Measurements from ENCODE around the gene WIPF1.

The WIPF1 gene

GRCh38 chr2:174597345-174598047 lies at the start of gene WIPF1:
WIPF1 (minus strand) TSS chr2:174597804; CDS start chr2:174585573, 12,231 bp downstream.
- no peak for DNase-seq

GRCh38 chr2:174645296-174645695 lies 47.7 kb upstream of the WIPF1 start:
- DNase-seq, result no peak

GRCh38 chr2:174644406-174644805 lies 46.8 kb upstream of the WIPF1 start:
- no peak for DNase-seq

- no peak for DNase-seq
These were observed 45.8 kb upstream of the WIPF1 start for GRCh38 chr2:174643356-174643755.

- no peak for DNase-seq
These were observed 43.6 kb upstream of the WIPF1 start for GRCh38 chr2:174641168-174641567.

GRCh38 chr2:174636987-174637386 lies 39.4 kb upstream of the WIPF1 start:
- DNase-seq, result no peak

GRCh38 chr2:174635776-174636404 lies 38.3 kb upstream of the WIPF1 start:
- no peak for DNase-seq

GRCh38 chr2:174635015-174635593 lies 37.5 kb upstream of the WIPF1 start:
- no peak for DNase-seq

GRCh38 chr2:174634130-174635014 lies 36.8 kb upstream of the WIPF1 start:
- no peak for DNase-seq

- no peak for DNase-seq
These were observed 36.0 kb upstream of the WIPF1 start for GRCh38 chr2:174633623-174633930.

GRCh38 chr2:174632841-174633622 lies 35.4 kb upstream of the WIPF1 start:
- no peak for DNase-seq

- DNase-seq, result no peak
These were observed 33.7 kb upstream of the WIPF1 start for GRCh38 chr2:174631009-174631981.

- no peak for DNase-seq
These were observed 32.5 kb upstream of the WIPF1 start for GRCh38 chr2:174630107-174630506.

GRCh38 chr2:174629506-174629905 lies 31.9 kb upstream of the WIPF1 start:
- no peak for DNase-seq

GRCh38 chr2:174628528-174629169 lies 31.0 kb upstream of the WIPF1 start:
- DNase-seq, result no peak

- DNase-seq, result no peak
These were observed 29.6 kb upstream of the WIPF1 start for GRCh38 chr2:174627216-174627615.

GRCh38 chr2:174624895-174625430 lies 27.4 kb upstream of the WIPF1 start:
- DNase-seq, result no peak

GRCh38 chr2:174623690-174624089 lies 26.1 kb upstream of the WIPF1 start:
- DNase-seq, result no peak

- no peak for DNase-seq
These were observed 25.6 kb upstream of the WIPF1 start for GRCh38 chr2:174623106-174623637.

GRCh38 chr2:174621323-174621722 lies 23.7 kb upstream of the WIPF1 start:
- DNase-seq, result no peak

All from NCI-H1436 treated with DMSO at 0.1 percent for 48 hours (cell line).